HG02623 (cell line): Measurements from ENCODE around the gene MYL10.
"Not testable (repeated sequence)": the region's sequence is repeated elsewhere in the genome, so short reads cannot be mapped to it uniquely, and the experiment has no call there.

Experiments
- ATAC-seq: cut with Tn5 transposase; IDR thresholded peaks from one replicate; pipeline ENCODE4 v1.9.1; 2021; ENCODE audit warnings: moderate library complexity; ENCODE audit not compliant: unreplicated experiment

Gene MYL10

GRCh38 chr7:101657171-101657570, 28.1 kb upstream of the MYL10 start:
- no peak for ATAC-seq

GRCh38 chr7:101651112-101651511, 22.0 kb upstream of the MYL10 start:
- no peak for ATAC-seq

GRCh38 chr7:101650579-101651081, 21.5 kb upstream of the MYL10 start:
- ATAC-seq, result no peak

- not testable (repeated sequence) for ATAC-seq
These were observed 18.8 kb upstream of the MYL10 start for GRCh38 chr7:101647876-101648275.

- no peak for ATAC-seq
These were observed 16.9 kb upstream of the MYL10 start for GRCh38 chr7:101645951-101646350.

- no peak for ATAC-seq
These were observed 15.8 kb upstream of the MYL10 start for GRCh38 chr7:101644879-101645278.

- not testable (repeated sequence) for ATAC-seq
These were observed 10.0 kb upstream of the MYL10 start for GRCh38 chr7:101639127-101639526.

- ATAC-seq, result no peak
These were observed 7.9 kb upstream of the MYL10 start for GRCh38 chr7:101636822-101637623.

GRCh38 chr7:101635484-101635883, 6.4 kb upstream of the MYL10 start:
- ATAC-seq, result no peak

- no peak for ATAC-seq
These were observed 5.2 kb upstream of the MYL10 start for GRCh38 chr7:101634196-101634717.

- no peak for ATAC-seq
These were observed 4.4 kb upstream of the MYL10 start for GRCh38 chr7:101633511-101633910.

GRCh38 chr7:101632641-101633040, 3.5 kb upstream of the MYL10 start:
- no peak for ATAC-seq

GRCh38 chr7:101631224-101631714, 2.2 kb upstream of the MYL10 start:
- ATAC-seq, result no peak

GRCh38 chr7:101630591-101630990, 1.5 kb upstream of the MYL10 start:
- no peak for ATAC-seq

GRCh38 chr7:101628522-101628921, 574 bp downstream of the MYL10 start:
- no peak for ATAC-seq

- no peak for ATAC-seq
These were observed 2.3 kb downstream of the MYL10 start for GRCh38 chr7:101626758-101627157.

GRCh38 chr7:101626069-101626671, 2.9 kb downstream of the MYL10 start:
- ATAC-seq, result no peak

GRCh38 chr7:101625031-101625791, 3.9 kb downstream of the MYL10 start:
- no peak for ATAC-seq

- no peak for ATAC-seq
These were observed 4.7 kb downstream of the MYL10 start for GRCh38 chr7:101624246-101625001.

GRCh38 chr7:101622609-101623173, 6.4 kb downstream of the MYL10 start:
- no peak for ATAC-seq
